Mononuclear cell (primary cell): ENCODE results near the gene ANTXR1. TPM values are rescaled to one million over a fixed set of nuclear protein-coding genes. Genes with fewer than 3 reads are reported as not detected.

Experiments
- H3K27me3 ChIP-seq: 2 replicates; pipeline ENCODE4 v1.6.0; 2011; ENCODE audit warnings: low read length, control low read depth; ENCODE audit not compliant: insufficient read depth
- H3K4me1 ChIP-seq: 2 replicates; pipeline ENCODE4 v1.5.1; 2011; ENCODE audit warnings: mild to moderate bottlenecking, low read length, control low read depth; ENCODE audit not compliant: insufficient read depth
- H3K4me3 ChIP-seq: 2 replicates; pipeline ENCODE4 v1.5.1; 2011; ENCODE audit warnings: mild to moderate bottlenecking, low read length, moderate library complexity
- H3K9me3 ChIP-seq: 2 replicates; pipeline ENCODE4 v1.5.1; 2011; ENCODE audit warnings: low read depth, mild to moderate bottlenecking, control low read depth, low read length
- total RNA-seq: library from RNA; depleted of rRNA; stranded (reverse); fragments of >200 nt; gene quantifications from one replicate; pipeline ENCODE4 v1.2.3, GENCODE V29; 2012

The ANTXR1 gene
- total RNA-seq, 1 donor, result under 0.01 TPM

DNA sequence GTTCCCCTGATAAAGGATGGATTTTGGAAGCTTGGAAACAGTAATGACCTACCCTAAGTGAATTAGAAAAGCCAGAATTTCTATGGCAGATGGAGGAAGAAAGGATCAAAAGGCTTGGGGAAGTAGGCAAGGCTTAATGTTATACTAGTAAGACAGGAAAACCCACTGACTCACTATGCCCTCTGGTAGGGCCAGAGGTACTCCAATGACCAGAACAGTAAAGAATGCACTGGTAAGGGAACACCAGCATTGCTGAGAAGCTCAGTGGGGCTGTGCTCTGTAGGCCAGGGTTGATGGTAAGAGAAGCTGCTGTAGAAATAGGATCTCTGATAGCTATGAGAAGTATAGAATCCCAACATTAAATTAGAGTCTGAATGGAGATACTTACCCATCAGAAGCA is 247.7 kb downstream of the ANTXR1 start:
- peaks cover 17% of the 10 kb centered on the region for H3K9me3 ChIP-seq
- no peaks in the 10 kb centered on the region for H3K4me1 ChIP-seq
- no peaks in the 10 kb centered on the region for H3K27me3 ChIP-seq

DNA sequence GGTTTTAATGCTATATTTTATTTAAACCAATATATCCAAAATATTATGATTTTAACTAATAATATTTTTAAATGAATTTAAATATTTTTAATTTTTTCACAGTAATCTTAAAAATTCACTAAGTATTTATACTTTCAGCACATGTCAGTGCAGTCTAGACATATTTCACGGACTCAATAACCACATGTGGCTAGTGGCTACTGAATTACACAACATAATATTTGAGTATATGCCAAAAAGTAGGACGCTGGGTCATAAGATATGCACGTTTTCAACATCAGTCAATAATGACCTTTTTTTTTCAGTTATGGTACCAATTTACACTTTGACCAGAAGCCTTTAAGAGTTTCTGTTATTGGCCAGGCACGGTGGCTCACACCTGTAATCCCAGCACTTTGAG is 256.4 kb downstream of the ANTXR1 start:
- peaks cover 14% of the 10 kb centered on the region for H3K4me1 ChIP-seq
- H3K27me3 ChIP-seq, result peaks cover 8% of the 10 kb centered on the region
- no peak overlapping the region for H3K4me3 ChIP-seq
- no peaks in the 10 kb centered on the region for H3K9me3 ChIP-seq

More for the DNA sequence above, 247.7 kb downstream of the ANTXR1 start:
- H3K4me3 ChIP-seq, result no peak overlapping the region

DNA sequence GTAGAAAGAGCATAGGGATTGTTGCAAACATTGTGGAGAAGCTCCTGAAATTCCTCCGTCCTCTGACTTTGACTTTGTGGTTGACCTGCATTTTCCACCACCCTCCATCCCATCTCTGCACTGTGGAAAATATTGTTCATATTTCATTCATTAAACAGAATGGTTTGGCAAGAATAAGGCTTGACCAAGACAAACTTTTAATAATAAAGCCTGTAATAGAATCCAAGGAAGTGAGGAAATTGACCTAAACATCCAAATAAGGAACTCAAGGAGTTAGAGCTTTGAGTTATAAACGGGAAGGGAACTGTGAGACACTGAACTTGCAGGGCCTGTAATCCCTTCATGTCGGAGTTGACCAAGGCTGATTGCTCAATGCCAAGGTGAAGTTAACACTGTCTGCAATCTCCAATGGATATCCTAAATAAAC is 258.9 kb downstream of the ANTXR1 start:
- Histone ChIP-seq H3K4me3 (no peak overlapping the region), H3K27me3 (peaks cover 8% of the 10 kb centered on the region), H3K4me1 (peaks cover 14% of the 10 kb centered on the region), H3K9me3 (no peaks in the 10 kb centered on the region)

DNA sequence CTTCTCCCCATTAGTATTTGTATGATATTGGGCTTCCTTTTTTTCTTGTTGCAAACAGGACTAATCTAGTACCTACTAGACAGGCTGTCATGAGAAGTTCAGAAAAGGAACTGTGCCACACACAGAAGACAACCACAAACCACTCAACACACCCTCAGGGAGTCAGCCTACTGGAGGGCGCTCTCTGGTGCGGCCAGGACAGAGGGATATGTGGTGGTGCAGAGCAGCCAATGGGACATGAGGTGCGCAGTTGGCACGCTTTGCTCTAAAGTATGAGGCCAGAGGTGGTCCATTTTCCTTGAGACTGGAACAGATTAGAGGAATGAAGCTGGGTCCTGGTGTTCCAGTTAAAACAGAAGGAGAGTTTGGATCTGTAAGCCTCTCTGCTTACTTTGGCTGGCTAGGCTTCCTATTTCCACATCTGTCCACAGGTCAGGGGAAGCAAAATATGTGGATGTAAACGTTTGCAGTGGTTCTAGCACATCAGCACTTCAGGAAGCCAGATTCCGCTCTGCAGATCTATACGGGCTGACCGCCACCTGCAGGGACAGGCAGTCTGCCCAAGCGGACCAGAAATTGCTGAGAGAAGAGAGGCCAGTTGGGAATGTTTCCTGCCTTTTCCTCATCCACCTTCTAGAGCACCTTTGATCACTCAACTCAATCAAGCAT is 260.0 kb downstream of the ANTXR1 start:
- Histone ChIP-seq H3K4me1 (peaks cover 14% of the 10 kb centered on the region), H3K27me3 (peaks cover 8% of the 10 kb centered on the region), H3K4me3 (no peak overlapping the region), H3K9me3 (no peaks in the 10 kb centered on the region)

DNA sequence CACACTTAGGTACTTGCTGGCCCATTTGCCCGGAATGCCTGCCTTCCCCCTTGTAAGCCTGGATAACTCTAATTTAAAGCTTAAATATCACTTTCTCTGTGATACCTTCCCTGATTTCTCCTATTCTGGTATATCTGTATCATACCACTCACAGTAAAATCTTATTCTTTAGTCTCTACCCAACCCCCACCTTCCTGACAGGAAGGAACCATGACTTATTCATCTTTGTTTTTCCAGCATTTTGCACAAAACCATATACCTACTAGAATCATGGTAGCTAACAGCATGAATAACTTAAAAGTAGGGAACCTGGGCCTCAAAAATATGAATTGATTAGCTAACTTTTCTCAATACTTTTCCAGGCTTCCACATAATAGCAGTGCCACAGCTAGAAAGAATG is 262.5 kb downstream of the ANTXR1 start:
- peaks cover 7% of the 10 kb centered on the region for H3K27me3 ChIP-seq
- H3K4me3 ChIP-seq, result no peak overlapping the region
- H3K4me1 ChIP-seq, result peaks cover 14% of the 10 kb centered on the region
- H3K9me3 ChIP-seq, result no peaks in the 10 kb centered on the region

DNA sequence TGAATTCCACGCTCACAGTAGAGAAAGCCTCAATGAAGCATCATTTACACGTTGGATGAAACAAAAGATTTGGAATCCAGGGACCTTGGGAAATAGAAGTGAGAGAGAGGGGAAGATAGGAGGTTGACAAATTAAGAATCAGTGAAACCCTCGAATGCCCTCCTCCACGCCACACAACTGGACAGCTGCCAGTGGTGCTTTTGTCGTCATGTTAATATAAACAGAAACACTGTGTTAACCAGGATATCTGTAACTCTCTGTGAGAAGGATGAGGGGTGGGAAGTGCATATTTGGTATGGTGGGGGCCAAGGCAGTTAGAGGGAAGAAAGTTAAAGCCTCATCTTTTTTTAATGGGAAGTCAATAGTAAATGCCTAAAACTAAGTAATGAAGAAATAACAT is 265.4 kb downstream of the ANTXR1 start:
- Histone ChIP-seq H3K4me3 (no peak overlapping the region), H3K4me1 (no peaks in the 10 kb centered on the region), H3K27me3 (no peaks in the 10 kb centered on the region), H3K9me3 (no peaks in the 10 kb centered on the region)

DNA sequence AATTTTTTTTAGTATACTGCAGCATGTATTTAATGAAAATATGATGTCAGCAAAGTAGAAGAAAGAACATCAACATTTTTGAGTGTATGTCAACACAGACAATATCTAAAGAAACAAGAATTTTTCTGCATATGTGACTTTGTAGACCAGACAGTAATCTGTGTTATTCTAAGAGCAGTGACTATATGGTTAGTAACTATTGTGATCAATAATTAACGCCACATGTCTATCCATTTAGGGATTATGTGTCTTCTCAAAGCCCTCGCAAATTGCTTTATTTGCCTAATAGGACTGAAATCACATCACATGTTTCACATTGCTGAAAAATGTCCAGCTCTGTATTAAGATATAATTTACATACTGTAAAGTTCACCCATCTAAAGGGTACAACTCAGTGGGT is 266.2 kb downstream of the ANTXR1 start:
- H3K4me1 ChIP-seq, result no peaks in the 10 kb centered on the region
- no peaks in the 10 kb centered on the region for H3K27me3 ChIP-seq
- no peaks in the 10 kb centered on the region for H3K9me3 ChIP-seq
- H3K4me3 ChIP-seq, result no peak overlapping the region

DNA sequence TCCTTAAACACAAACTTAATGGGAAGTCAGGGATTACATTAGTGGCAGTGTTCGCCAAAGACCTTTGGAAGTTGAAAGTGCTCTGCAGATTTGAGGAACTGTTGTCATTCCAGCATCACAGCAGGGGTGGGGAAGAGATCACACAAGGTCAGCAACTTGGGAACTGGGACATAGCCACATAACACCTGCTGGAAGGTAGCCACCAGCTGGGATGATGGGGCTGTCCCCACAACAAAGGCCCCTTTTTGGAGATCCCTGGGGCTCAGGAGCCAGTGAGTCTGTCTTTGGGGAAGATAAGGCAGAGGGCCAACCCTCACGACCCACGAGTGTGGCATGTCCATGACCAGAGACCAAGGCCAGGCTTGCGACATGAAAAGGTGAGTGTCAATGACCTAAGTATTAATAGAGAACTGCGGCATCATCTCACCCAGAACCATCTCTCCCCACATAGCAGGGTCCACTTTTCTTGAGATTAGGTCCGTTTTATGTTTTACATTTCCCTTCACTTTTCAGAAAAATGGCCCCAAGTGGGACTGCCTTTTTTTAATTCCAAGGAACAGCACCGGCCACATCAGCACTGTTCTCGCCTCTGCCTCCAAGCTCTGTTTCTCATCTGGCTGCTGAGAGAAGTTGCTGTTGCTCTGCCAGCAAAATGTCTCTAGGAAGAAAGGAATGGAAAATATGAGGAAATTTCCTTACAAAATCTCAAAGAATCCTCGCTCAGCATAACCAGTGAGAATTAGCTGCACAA is 267.1 kb downstream of the ANTXR1 start:
- no peaks in the 10 kb centered on the region for H3K9me3 ChIP-seq
- no peaks in the 10 kb centered on the region for H3K27me3 ChIP-seq
- H3K4me1 ChIP-seq, result no peaks in the 10 kb centered on the region
- no peak overlapping the region for H3K4me3 ChIP-seq

DNA sequence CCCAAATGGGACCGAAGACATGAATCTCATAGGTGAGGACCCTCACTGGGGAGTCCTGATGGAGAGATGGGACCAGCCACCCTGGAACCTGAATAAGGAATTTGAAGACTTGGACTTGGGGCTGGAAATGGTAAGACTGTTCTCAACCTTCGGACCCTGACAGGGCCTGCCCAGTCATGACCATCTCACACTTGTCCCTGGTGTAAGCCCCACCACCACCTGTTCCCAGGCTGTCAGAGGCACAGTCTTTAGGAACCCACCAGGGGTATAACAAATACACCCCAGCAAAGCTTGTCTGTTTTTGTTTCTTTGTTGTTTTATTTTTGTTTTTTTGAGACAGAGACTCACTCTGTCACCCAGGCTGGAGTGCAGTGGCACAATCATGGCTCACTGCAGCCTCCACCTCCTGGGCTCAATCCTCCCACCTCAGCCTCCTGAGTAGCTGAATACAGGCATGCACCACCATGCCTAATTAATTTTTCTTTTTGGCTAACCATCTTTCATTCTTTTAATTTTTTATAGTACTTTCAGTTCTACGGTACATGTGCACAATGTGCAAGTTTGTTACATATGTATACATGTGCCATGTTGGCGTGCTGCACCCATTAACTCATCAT is 267.9 kb downstream of the ANTXR1 start:
- no peaks in the 10 kb centered on the region for H3K27me3 ChIP-seq
- H3K4me1 ChIP-seq, result no peaks in the 10 kb centered on the region
- no peak overlapping the region for H3K4me3 ChIP-seq
- no peaks in the 10 kb centered on the region for H3K9me3 ChIP-seq

DNA sequence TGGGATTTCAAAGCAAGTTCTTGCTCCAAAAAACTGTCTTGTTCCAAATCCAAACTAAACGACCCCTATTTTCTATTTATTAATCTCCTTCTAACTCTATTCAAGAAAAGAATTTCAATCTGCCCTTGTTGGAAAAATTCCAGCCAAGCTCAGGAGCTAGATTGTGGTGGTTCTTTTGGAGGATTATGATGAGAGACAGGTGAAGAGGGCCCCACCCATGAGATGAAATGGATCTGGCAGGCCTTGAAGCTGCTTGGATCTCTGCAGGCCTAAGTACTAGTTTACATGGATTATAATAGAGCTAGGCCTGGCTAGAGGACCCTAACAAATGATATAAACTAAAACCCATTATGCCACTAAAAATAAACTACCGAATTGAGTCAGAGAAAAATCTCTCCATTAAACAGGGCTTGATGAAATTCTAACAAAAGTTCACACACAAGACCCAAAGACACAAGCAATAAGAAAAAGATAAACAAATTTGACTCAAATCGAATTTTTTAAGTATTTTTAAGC is 272.5 kb downstream of the ANTXR1 start:
- Histone ChIP-seq H3K4me3 (no peak overlapping the region), H3K27me3 (no peaks in the 10 kb centered on the region), H3K9me3 (no peaks in the 10 kb centered on the region), H3K4me1 (no peaks in the 10 kb centered on the region)

DNA sequence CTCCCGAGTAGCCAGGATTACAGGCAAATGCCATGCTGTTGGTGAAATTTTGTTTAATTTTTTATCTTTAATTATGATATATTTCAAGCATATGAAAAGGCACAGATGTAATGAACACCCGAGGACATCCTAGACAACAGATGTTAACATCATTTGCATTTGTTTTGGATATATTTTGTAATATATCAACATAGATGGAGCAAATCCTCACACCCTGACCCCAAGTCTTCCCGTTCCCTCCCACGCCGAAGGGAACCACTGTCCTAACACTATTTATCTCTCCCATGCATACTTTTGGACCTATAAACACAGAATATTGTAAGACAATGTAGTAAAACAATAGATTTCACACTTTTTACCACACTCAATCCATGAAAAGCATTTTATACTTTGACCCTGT is 274.6 kb downstream of the ANTXR1 start:
- no peaks in the 10 kb centered on the region for H3K27me3 ChIP-seq
- no peaks in the 10 kb centered on the region for H3K4me1 ChIP-seq
- no peak overlapping the region for H3K4me3 ChIP-seq
- no peaks in the 10 kb centered on the region for H3K9me3 ChIP-seq

DNA sequence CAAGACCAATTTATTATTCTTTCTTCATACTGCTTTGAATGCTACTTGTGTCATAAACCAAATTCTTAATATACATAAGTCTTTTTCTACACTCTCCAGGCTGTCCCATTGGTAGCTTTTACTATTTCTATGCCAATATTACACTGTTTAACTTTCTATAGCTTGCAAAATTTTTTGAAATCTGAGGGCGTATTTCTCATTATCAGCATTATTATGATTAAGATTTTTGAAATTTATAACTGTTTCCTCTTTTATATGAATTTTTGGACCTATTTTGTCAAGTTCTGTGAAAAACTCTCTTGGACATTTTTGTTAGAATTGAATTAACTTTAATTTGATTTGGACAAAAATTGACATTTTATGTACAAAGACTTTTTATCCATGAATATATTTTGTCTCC is 275.4 kb downstream of the ANTXR1 start:
- Histone ChIP-seq H3K27me3 (no peaks in the 10 kb centered on the region), H3K9me3 (no peaks in the 10 kb centered on the region), H3K4me1 (no peaks in the 10 kb centered on the region), H3K4me3 (no peak overlapping the region)

DNA sequence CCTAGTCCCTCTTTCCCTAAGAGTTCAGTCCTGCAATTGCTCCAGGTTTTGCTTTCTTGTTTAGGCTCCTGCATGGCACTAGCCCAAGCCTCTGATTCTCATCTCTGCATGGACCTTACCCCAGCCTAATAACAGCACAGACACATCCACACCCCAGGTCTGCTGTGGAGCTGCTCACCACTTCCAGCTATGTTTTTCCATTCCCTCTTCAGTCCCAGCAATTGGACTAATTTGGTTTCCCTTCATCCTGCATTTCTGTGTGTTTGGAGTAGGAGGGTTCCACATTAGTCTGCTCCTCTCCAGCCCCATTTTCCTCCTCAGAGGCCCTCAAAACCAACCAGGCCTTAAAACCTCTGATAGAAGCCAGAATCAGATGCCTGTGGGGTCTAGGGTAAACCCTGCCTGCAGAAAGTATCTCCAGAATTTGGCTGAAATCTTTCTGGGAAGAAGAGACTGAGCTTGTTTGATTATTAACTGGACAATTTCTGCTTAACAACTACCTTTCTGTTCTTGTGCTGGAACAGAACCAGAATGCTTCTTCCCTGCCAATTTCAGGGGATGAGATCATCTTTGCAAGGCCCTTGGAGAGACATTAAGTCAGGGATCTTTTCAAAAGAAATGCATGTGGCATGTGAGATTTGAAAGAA is 278.1 kb downstream of the ANTXR1 start:
- H3K4me1 ChIP-seq, result no peaks in the 10 kb centered on the region
- H3K27me3 ChIP-seq, result no peaks in the 10 kb centered on the region
- H3K4me3 ChIP-seq, result no peak overlapping the region
- H3K9me3 ChIP-seq, result no peaks in the 10 kb centered on the region

DNA sequence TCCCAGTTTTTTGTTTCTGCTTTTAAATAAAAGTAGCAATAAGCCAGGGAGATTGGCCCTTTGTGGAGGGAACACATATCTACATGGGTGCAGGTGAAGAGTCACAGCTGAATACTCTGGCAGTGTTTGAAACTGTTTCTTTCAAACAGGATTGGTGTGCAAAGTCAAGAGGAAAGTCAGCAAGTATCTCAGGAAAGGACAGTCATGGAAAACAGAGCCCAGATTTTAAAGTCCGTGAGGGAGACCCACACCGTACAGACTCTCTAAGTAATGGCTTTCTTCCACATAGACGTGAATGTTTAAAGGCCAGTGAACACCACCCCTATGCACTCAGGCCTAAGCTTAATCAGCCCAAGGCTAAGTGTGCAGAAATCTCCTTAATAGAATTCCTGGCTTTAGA is 278.7 kb downstream of the ANTXR1 start:
- Histone ChIP-seq H3K9me3 (no peaks in the 10 kb centered on the region), H3K4me3 (no peak overlapping the region), H3K4me1 (no peaks in the 10 kb centered on the region), H3K27me3 (no peaks in the 10 kb centered on the region)

DNA sequence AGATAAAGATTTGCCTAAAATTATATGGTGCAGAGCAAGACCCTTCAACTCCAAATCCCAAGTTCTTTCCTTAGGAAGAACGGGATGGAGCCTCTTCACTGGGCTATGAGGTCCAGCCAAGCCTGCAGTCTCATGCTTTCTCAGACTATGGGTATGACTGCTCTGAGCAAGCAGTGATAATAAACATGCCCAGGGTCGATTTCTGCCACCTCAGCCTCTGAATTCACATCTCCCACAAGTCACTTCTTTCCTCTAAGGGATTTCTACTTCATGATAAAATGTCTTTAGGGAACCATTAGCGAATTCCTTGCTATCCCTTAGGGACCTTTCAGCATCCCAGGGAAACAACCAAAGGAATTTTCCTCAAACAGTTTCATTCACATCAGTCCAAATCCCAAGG is 279.3 kb downstream of the ANTXR1 start:
- Histone ChIP-seq H3K9me3 (no peaks in the 10 kb centered on the region), H3K4me1 (no peaks in the 10 kb centered on the region), H3K27me3 (no peaks in the 10 kb centered on the region), H3K4me3 (no peak overlapping the region)
